ENCODE data around the gene ELMO1.

ELMO1 gene

GRCh38 chr7:37408291-37409228, 40.1 kb downstream of the ELMO1 start:
- DNase-seq (ENCODE audit: low spot score), result no peak

GRCh38 chr7:37405603-37406122, 43.0 kb downstream of the ELMO1 start:
- no peak for DNase-seq (ENCODE audit: low spot score)

GRCh38 chr7:37405128-37405527, 43.5 kb downstream of the ELMO1 start:
- no peak for DNase-seq (ENCODE audit: low spot score)

DNA sequence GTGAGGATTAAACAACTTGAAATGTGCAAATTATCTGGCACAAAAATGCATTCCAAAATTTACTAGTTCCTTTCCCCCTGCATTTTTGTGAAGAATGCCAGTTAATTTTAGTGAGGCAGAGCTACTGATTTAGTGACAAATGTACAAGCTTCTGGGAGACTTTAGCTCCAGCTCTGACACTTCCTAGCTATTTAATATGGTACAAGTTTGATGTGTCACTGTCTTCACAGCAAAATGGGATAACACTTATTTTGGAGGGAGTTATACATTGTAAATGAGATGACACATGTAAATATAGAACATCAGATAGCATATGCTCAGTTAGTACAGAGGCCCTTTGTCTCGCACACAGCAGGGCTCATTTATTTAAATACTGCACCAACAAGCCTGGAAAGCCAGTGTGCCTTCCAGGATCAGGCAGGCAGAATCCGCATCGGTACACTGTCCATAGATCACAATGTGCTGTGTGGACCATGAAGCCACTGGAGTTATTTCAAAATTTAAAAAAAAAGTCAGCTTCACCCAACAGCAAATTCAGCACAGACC, 48.7 kb downstream of the ELMO1 start:
- no peak for DNase-seq (ENCODE audit: low spot score)

DNA sequence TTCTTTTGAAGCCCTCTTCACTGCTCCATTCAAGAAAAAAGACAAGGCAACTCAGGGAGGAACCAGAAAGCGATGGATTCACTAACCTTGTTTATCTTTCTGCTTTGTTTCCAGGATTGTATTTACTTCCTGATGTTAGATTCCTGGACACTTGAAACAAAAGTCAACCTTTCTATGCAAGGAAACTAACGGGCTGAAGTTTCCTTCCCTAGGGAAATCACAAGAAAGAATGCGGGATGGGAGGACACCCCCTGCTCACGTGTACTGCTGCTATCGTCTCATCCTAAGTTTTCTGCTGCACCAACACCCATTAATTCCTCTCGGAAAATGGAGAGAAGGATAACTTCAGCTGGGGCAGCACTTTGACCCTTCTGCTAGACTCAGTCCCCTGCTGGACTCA, 50.3 kb downstream of the ELMO1 start:
- DNase-seq (ENCODE audit: low spot score), result no peak

GRCh38 chr7:37395618-37396259, 52.9 kb downstream of the ELMO1 start:
- no peak for DNase-seq (ENCODE audit: low spot score)

DNA sequence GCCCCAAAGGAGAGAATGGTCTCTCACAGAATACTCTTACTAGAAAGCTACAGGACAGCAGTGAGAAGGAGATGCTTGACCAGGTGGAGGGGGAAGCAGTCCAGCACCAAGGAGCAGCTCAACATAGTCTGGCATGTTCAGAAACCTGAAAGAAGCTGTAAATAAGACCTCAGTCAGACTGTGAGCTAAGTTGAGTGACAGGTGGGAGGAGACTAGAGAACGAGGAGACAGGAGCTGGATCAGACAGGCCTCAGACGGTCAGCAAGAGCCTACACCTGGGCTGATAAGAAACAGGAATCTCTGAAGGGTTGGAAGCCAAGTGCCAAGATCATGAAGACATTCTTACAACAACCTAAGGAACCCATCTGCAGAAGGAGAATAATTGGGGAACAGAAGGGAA, 54.5 kb downstream of the ELMO1 start:
- DNase-seq (ENCODE audit: low spot score), result no peak

DNA sequence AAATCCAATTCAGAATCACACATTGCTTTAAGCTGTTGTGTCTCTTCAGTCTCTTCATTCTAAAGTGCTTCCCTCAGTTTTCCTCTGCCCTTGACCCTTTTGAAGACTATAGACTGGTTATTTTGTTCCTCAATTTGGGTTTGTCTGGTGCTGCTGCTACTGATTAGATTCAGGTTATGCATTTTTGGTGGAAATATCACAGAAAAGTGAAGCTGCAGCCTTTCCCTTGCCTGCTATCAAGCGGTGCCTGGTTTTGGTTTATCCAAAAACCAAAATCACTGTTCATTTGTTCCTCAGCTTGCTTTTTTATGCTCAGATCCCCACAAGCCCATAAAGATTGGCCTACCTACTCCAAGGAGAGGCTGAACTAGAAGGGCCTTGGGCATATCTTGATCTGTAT, 55.2 kb downstream of the ELMO1 start:
- DNase-seq (ENCODE audit: low spot score), result no peak

DNA sequence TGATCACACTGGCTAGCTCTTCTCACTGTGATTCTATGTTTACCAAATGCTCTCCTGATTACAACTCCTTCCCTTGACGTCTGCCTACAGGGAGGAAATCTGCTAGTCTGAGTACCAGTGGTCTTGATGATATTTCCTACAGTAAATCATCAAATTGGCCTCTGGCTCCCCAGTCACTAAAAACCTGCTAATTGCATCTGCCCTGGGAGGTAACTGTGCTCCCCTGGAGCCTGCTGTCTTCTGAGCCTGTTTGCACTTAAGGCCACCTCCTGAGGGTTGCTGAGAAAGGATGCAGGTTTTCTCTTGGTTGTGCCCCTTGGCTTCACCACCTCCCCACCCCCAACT, 56.0 kb downstream of the ELMO1 start:
- DNase-seq (ENCODE audit: low spot score), result no peak

DNA sequence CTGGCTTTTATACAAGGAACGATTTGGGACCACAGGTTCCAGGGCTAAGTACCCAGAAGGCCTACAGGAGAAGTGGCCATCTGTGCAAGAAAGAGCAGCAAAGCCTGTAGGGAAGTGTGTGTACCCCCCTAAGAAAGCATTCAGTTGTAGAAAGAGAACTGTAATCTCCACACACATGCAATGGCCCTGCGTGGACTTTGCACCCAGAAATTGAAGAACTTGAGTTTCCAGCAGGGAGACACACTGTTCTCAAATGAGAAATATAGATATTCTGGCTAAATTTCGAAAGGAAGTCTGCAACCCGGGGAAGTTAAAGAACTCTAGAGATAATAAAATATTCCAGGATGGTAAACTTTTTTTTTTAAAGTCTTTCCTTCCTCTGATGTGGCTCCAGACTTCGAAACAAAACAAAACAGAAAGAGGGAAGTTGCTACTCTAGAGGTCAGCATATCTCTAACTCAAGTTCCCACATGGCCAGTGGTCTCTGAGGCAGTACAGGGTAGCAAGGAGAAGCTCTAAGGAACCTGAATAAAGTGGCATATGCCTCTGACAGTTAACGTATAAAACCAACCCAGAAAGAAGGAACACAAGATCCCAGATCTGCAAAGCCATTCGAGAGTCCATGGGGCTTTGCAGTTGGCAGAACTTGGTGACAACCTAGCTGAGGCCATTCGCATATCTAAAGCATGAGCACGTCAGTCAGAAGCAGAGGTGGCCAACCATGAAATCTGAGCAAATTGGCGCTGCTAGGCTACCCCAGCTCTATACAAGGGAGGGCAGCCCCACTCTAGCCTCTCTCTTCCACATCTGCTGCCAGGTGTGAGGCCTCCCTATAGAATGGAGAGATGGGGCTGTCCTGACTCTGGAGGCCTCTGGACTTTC, 56.6 kb downstream of the ELMO1 start:
- DNase-seq (ENCODE audit: low spot score), result no peak

DNA sequence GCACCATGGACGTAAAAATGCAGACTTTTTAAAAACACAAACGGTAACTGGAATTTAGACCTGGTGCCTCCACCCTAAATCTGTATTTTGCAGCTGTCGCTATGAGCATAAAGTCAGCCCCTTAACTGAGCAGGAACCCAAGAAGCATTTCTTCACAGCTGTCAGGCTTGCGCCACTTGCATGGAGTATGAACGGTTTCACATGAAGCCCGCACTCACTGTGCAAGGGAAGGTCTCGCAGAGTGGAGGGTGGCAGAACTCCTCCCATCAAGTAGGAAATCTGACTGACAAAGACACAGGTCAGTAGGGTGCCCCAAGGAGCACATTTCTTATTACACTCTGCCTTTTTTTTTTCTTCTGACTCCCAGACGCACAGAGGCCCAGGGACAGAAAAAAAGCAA, 58.5 kb downstream of the ELMO1 start:
- no peak for DNase-seq (ENCODE audit: low spot score)

DNA sequence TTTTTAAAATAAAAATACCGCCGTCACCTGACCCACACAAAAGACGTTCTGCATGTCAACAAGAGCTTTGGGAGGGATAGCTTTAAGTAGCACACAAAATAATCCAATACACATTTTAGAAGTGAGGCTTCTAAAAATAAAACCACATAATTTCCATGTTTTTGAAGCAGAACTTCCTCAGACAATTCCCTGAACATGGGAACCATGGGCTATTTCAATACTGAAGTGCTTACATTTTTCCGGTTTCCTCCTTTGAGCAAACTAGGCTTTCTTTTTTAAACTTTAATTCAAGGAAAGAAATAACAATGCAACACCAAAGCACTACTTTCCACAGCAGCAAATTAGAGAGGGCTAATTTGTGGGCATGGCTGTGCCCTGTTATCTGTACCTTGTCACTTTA, 59.9 kb downstream of the ELMO1 start:
- DNase-seq (ENCODE audit: low spot score), result no peak

DNA sequence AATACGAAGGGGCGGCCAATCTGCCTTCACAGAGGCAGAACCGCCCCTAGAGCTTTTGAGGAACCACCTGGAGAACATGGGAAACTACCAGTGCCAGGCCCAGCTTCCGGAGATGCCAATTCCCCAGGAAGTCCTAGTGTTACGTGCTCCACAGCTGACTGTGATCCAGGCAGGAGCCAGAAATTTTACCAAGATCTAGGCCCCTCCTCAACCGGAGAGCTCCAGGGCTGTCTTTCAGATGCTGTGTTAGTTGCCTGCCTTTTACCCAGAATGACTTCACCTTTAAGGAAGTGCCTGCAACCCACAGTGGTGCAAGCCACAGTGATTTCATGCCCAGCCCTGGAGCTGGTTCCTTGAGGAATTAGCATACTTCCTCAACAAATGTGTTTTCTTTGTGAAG, 62.9 kb downstream of the ELMO1 start:
- DNase-seq (ENCODE audit: low spot score), result no peak

DNA sequence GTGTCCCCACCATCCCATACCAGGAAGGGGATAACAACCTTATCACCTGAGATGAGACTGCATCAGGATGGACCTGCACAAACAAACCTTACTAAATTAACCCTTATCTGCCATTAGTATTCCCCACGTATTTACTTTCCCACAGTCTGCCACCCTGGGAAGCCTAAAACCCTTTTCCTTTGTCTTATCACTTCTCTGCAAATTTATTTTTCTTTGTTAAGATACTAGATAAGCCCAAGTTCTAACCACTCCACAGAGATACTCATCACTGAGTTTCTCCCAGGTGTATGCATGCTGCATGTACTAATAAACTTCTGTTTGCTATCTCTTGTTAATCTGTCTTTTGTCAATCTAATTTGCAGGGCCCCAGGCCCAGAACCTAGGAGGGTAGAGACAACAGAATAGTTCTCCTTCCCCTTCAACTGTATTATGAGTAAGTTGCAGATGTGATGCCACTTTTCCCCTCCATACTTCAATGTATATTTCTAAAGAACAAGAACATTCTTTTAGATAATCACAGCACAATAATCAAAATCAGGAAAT, 66.0 kb downstream of the ELMO1 start:
- DNase-seq (ENCODE audit: low spot score), result no peak

DNA sequence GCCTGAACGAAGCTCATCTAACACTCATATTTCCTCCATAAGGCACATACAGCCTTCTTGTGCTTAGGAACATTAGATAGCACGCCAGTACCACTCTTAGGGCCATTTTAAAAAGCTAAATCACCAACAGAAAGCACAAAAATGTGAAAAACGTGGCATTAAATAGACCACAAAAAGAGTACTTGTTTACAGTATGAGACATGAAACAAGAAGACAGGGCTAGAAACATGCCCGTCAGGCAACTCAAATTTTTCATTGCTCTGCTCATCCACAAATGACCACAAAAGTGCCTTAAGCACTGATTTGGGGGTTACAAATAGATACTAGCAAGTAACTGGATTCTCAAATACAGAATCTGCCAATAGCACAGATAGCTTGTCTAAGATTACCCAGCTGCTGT, 67.8 kb downstream of the ELMO1 start:
- DNase-seq (ENCODE audit: low spot score), result no peak

- DNase-seq (ENCODE audit: low spot score), result no peak
These were observed 69.0 kb downstream of the ELMO1 start for GRCh38 chr7:37379546-37380277.

DNA sequence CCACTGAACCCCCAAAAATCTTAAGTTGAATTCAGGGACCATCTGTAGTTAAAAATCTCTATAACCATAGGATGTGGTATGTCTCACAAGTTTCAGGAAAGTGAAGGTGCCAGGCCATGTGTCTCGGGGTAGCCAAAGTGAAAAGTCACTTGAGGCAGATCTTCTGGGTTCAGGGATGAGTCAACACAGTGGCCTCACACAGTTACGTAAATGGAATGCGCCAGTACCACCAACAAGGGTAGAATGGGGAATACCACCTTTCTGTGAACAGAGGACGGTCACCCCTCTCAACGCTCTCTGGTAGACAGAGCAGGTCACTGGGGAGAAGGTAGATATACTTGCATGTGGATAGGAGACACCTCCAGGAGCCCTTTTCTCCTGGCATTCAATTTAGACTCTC, 71.4 kb downstream of the ELMO1 start:
- DNase-seq (ENCODE audit: low spot score), result no peak

DNA sequence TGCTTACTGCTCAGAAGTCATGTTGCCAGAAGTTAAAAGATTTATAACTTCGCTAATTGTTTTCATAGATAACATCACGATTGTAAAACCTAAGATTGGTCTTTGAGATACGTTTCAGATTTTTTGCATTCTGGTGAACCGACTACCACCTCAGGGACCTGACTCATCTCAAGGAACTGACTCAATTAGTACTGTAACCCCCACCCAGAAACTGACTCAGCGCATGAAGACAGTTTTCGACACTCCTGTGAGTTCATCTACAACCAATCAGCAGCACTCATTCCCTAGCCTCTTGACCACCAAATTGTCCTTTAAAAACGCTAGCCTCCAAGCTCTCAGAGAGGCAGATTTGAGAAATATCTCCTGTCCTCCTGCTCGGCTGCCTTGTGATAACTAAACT, 72.3 kb downstream of the ELMO1 start:
- no peak for DNase-seq (ENCODE audit: low spot score)

DNA sequence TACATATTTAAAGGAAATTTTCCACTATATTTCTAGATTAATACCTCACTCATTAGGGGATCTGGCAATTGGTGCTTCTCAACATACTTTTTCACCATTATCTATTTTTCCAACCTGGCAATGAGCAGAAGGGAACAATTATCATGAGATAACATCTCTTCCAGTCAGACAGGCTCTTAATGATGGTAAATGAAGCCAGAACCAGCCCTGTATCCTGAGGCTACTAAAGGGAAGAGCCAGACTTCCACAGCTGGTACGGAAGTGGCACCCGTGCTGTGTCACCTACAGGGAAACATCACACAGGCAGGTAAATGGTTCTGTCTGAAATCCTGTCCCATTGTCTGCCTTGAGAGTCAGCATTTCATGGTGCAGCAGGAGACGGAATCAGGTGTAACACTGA, 75.9 kb downstream of the ELMO1 start:
- DNase-seq (ENCODE audit: low spot score), result no peak

- no peak for DNase-seq (ENCODE audit: low spot score)
These were observed 76.9 kb downstream of the ELMO1 start for GRCh38 chr7:37371755-37372154.

GRCh38 chr7:37369906-37370305, 78.8 kb downstream of the ELMO1 start:
- no peak for DNase-seq (ENCODE audit: low spot score)

Measured in AG20443 (cell line).